Fibroblast of the aortic adventitia (primary cell): ENCODE results near the gene CACNA2D3. TPM values are rescaled to one million over a fixed set of nuclear protein-coding genes. Genes with fewer than 3 reads are reported as not detected.

ENCODE experiments used
- DNase-seq: peaks from one replicate; pipeline ENCODE4 v3.0.0-alpha.2; 2010; ENCODE audit warnings: low read depth
- H3K4me3 ChIP-seq: 2 replicates; pipeline ENCODE4 v1.5.1; 2011; ENCODE audit warnings: low read depth, mild to moderate bottlenecking, control low read depth, low read length, moderate library complexity
- CTCF ChIP-seq: IDR thresholded peaks from 2 replicates; pipeline ENCODE4 v1.5.1; 2011; ENCODE audit warnings: mild to moderate bottlenecking, low read length, control low read depth, inconsistent platforms; ENCODE audit not compliant: insufficient read depth
- total RNA-seq: library from RNA; depleted of rRNA; stranded (reverse); fragments of >200 nt; gene quantifications from 2 replicates; pipeline ENCODE4 v1.2.3, GENCODE V29; 2012; ENCODE audit warnings: low replicate concordance

Gene CACNA2D3
- total RNA-seq, 1 donor: 0.45 TPM

GRCh38 chr3:54835701-54836100 is 713.3 kb downstream of the CACNA2D3 start:
- TF ChIP-seq CTCF: no peak
- no peak overlapping the region for H3K4me3 ChIP-seq
- no peak for DNase-seq

- TF ChIP-seq CTCF: no peak
- no peak overlapping the region for H3K4me3 ChIP-seq
- no peak for DNase-seq
Measured at GRCh38 chr3:54836871-54837270, 714.5 kb downstream of the CACNA2D3 start.

GRCh38 chr3:54837964-54838363 is 715.6 kb downstream of the CACNA2D3 start:
- no peak for TF ChIP-seq CTCF
- peak; percentile 19 for DNase-seq

GRCh38 chr3:54841471-54841870 is 719.1 kb downstream of the CACNA2D3 start:
- no peak for TF ChIP-seq CTCF
- no peak for DNase-seq
- no peak overlapping the region for H3K4me3 ChIP-seq

More at GRCh38 chr3:54837964-54838363, 715.6 kb downstream of the CACNA2D3 start:
- no peak overlapping the region for H3K4me3 ChIP-seq

GRCh38 chr3:54843352-54843751 is 721.0 kb downstream of the CACNA2D3 start:
- TF ChIP-seq CTCF: no peak
- no peak for DNase-seq
- no peak overlapping the region for H3K4me3 ChIP-seq

GRCh38 chr3:54844211-54844610 is 721.9 kb downstream of the CACNA2D3 start:
- no peak for TF ChIP-seq CTCF
- DNase-seq: no peak

GRCh38 chr3:54845011-54845410 is 722.7 kb downstream of the CACNA2D3 start:
- no peak overlapping the region for H3K4me3 ChIP-seq
- DNase-seq: no peak
- no peak for TF ChIP-seq CTCF

More at GRCh38 chr3:54844211-54844610, 721.9 kb downstream of the CACNA2D3 start:
- H3K4me3 ChIP-seq: no peak overlapping the region
